AG20443 (cell line): Measurements from ENCODE around the gene FAM20C.

ENCODE experiments used
- DNase-seq: peaks from one replicate; pipeline ENCODE4 v3.0.0; 2012; ENCODE audit warnings: low spot score, mixed read lengths

Gene FAM20C

DNA sequence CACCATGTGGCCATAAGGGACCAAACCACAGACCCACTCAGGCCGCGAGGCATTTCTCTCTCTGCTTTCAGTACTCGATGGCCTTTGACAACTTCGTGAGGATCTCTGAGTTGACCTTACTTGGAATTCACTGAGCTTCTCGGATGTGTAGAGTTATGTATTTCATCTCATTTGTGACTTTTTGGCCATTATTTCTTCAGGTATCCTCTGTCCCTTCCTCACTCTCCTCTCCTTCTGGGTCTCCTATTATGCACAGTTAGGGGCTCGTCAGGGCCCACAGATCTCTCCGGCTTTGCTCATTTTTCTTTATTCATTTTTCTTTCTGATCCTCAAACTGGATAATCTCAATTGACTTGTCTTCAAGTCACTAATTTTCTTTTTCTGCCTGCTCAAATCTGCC, 81.0 kb downstream of the FAM20C start:
- DNase-seq = no peak

DNA sequence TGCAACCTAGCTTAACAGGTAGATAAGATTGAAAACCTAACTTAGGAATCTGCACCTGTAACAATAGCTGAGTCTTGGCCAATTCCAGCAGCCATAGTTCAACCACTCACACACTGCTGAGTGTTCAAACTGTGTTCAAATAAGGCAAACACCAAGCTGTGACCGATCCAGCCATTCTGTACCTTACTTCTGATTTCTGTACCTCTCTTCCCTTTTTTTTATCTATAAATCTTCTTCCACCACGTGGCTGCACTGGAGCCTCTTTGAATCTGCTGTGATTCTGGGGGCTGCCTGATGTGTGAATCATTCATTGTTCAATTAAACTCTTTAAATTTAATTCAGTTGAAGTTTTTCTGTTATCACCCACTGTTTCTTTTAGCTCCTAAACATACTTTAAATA, 81.9 kb downstream of the FAM20C start:
- DNase-seq = no peak

DNA sequence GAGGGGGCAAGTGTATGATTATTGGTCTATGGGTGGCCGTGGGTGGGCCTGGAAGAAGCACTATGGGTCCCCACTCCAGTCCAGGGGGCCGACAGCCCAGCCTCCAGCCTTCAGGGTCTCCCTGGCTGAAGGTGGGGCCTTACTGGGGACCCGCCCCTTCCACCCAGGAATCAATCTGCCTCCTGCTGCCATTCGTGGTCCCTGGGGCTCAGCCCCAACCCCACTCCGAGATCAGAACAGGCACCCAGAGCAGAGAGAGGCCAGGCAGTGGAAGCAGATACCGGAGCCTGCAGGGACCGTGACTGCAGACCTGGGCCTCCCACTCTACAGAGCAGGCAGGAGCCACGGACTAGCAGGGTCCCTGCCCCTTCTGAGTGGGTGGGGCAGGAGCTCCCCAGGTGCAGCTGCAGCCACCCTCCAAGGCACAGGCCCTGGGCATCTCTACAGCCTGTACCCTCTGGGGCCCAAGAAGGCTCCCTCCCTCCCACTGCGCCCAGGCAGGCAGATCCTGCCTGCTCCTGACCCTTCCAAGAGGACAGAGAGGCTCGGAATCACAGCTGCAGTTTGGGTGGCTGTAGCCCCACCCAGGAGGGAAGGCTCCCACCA, 84.0 kb downstream of the FAM20C start:
- DNase-seq = no peak

DNA sequence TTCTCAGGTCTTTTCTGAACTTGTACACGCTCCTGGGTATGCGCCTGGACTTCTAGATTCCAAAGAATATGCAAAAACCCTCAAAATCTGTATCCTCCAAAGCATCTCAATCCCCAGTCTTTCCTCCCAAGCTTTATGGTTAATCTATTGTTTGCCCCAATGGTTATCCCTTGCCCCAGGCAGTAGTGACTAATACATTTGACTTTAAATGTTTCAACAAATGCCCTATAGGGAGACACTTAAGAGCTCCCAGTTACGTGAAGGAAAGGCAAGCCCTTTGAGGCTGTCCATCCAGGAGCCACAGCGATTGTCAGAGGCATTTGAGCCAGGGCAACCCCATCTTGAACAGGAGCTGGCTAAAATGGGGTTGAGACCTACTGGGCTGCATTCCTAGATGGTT, 84.9 kb downstream of the FAM20C start:
- no peak for DNase-seq

DNA sequence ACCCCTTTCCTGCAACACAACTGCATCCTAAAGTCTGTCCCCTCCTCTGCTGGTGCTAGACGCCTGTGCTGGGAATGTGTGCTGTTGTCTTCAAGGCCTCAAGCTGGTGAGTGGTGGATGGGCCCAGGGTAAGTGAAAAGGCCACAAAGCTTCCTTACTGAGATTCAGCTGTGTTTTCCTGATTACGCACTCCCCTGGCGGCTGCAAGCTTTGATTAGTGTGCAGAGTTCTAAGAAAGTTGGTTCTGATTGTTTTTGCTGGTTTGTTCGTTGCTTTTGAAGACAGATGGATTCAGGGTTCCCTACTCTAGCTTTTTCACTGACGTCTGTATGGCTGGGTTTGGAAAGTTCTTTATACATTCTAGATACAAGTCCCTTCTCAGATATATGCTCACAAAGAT, 85.7 kb downstream of the FAM20C start:
- DNase-seq = no peak

DNA sequence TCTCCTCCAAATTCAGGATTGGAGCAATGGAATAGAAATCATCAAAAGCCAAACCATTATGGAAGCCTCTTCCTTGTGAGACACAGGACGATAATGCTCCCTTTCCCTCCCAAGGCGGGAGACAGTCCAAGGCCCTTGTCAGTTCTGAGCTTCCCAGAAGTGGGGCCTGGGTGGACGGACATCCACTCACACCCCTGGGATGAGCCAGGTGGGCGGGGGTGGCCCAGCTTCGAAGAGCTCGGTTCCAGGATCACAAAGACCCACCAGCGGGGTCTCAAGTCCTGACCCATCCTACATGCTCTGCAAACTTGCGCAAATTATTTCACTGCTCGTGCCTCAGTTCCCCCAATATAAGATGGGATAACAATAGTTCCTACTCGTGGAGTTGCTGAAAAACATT, 87.5 kb downstream of the FAM20C start:
- DNase-seq = no peak

DNA sequence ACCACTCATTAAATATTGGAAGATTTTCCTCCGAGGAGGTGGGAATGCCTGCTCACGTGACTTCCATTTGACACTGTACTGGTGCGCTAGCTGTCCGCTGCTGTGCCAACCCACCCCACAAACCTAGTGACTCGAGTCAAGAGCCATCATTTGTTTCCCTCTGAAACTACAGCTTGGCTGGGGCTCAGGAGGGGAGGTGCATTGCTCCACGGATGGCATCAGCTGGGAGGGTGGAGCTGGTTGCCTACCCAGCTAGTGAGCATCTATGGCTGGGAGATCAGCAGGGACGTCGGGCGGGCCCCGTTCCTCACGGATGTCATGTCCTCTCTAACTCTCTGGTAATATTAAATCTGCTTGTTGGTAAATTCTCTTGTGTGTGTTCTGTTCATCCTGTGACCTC, 88.1 kb downstream of the FAM20C start:
- DNase-seq = no peak

DNA sequence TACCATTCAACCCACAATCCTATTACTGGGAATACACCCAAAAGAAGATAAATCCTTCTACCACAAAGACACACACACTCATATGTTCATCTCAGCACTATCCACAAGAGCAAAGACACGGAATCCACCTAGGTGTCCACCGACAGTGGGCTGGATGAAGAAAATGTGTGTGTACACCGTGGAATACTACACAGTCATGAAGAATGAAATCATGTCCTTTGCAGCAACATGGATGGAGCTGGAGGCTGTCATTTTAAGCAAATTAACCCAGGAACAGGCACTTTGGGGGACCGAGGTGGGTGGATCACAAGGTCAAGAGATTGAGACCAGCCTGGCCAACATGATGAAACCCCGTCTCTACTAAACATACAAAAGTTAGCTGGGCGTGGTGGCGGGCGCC, 89.3 kb downstream of the FAM20C start:
- DNase-seq = no peak

DNA sequence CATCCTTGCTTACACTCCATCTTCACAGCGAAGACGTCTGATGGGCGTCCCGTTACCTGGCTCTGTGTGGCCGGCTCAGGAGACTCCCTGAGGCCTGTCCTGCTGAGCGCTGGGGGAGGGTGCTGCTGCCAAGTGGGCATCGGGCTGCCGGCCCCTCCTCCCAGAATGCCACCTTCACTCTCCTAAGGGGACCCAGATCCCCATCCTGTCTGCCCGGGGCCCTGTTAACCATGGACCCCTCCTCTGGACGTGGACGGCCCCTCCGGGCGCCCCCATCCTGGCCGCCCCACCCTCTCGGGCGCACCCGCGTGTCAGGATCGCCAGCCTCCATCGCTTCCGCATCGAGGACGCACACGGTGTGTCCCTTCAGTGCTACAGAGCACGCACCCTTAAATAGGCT, 90.2 kb downstream of the FAM20C start:
- no peak for DNase-seq

DNA sequence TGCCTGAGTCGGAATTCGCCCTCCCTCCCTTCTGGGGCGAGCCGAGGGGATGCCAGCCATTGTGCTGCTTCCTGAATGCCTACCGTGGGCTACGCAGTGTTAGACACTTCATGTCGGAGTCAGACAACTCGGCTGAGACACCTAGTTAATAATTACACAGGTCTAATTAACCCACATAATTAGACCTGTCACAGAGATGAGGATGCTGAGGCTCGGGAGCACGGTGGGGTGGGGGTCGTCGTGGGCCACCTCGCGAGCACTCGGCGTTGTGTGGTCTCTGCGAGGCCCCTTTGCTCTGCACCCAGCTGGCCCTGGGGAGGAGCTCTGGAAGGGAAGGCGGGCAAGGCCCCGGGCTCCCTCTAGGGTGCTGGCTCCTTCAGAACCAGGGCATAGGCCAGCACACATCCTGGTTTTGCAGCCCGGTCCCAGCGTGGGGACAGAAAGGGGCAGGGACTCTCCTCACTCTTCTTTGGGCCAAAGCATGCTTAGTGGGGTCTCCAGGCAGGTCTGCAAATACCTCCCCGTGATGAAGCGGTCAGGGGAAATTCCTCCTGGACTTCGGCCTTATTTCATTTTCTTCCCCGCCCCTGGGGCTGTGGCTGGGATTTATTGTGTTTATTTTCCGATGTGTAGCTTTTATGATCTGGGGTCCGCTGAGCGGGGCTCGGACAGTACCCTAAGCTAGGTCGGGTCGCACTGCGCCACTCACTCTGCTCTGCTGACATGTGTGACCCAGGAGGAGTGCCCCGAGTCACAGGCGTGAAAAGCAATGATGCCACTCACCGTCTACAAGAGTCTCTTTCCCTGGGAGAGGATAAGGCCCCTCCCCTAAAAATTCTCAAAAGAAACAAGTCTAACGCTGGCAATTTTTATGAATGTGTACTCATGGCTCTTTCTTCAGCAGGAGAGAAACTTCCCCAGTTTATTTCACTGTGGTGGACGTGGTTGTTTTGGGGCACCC, 92.7 kb downstream of the FAM20C start:
- DNase-seq = no peak

DNA sequence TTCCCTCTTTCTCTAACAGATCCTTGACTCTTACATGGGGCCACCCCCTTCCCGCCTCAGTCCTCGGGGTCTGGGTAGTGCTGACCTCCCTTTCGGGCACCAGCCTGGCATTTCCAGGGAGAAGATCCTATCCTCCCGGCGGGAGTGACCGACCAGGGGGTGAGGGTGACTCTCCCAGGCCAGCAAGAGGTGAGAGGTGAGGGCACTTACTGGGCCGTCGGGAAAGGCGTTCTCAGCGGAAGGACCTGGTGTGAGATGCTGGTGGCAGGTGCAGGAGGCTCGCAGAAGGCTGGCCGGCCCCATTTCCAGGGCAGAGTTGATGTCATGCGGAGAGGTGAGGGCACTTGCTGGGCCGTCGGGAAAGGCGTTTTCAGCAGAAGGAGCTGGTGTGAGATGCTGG, 93.4 kb downstream of the FAM20C start:
- DNase-seq = no peak

DNA sequence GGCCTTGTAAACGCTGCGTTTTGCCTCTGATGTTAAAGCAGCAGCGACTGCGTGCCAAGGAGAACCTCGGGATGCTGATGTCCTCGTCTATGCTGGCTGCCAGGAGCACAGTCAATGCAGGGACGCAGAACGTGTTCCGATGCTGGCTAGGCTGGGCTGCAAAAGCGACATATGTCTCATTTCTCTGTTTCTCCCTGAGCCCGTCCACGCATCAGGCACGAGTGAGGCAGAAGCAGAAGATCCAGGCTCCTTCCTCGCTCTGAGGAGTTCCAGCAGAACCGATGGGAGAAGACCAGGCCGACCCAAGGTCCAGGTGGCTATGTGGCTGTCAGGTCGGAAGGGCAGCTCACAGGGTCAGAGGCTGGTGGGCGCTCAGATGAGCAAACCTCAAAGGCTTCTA, 93.9 kb downstream of the FAM20C start:
- no peak for DNase-seq

DNA sequence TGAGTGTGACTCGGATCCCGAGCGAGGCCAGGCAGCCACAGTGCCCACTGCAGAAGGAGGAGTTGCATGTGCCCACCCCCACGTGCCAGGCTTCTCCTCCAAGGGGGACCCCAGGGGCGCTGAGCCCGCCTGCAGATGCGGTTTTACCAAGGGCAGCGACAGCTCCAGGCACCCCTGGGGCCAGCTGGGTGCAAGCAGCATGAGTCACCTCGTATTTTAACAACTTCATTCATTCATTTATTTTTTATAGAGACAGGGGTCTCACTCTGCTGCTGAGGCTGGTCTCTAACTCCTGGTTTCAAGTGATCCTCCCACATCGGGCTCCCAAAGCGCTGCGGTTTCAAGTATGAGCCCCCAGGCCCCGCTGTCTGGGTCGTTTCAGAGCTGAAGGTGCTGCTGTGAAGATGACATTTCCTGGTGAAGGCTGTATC, 96.3 kb downstream of the FAM20C start:
- DNase-seq = no peak

DNA sequence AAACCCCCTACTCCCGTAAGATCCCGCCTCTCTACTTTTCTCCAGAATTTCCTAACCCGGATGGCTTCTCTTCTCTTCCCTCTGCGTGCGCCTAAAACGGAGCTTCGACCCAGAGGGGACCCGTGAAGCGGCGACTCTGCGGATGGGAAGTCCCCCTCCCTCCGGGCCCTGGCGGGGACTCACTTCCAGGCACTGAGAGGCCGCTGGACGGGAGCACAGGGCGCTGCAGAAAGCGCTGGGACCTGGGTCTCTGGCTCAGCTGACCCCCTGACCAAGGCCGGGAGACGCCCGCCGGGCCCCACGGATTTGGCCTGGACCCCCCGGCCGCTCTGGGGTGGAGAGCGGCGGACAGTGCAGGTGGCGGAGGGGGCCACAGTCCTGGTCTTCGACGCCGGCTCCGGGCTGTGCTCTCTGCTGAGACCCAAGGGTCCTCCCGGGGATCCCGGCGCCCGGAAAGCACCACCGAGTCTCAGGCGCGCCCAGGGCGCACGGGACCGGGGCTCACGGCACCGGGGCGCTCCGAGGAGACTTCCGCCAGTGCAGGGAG, 96.9 kb downstream of the FAM20C start:
- DNase-seq = no peak

DNA sequence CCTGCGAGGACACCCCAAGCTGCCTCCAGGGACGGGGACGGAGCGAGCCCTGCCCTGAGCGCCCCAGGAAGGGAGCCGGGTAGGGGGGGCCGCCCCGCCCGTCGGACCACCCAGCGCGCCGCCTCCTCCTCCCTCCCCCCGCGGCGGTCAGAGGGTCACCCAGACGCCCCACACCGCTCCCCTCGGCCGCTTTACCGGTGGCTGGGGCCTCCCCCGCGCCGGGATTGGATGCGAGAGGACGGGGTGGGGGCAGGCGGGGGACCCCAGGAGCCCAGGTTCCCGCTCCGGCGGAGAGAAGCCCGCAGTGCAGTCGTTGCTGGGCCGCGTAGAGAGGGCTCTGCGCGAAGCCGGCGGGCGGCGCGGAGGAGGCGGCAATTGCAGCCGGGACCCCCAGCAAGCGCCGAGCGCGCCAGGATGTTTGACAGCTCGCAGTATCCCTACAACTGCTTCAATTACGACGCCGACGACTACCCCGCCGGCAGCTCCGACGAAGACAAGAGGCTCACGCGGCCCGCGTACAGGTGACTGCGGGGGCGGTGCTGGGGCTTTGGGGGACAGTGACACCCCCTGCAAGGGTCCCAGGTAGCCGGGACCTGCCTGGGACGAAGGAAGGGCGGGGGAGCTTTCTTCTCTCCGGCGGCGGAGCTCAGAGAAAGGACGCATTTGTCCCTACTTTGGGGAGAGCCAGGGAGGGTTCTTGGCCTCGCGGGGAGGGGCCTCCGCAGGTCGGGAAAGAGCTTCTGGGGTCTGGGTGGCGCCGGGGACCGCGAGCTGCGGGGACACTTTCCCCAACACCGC, 97.6 kb downstream of the FAM20C start, which contains the start of gene FOXL3:
Gene FOXL3 (plus strand): TSS at position 415 of the 798 bp plus-strand sequence. CDS start 0 bp downstream, at position 415.
- DNase-seq = no peak

DNA sequence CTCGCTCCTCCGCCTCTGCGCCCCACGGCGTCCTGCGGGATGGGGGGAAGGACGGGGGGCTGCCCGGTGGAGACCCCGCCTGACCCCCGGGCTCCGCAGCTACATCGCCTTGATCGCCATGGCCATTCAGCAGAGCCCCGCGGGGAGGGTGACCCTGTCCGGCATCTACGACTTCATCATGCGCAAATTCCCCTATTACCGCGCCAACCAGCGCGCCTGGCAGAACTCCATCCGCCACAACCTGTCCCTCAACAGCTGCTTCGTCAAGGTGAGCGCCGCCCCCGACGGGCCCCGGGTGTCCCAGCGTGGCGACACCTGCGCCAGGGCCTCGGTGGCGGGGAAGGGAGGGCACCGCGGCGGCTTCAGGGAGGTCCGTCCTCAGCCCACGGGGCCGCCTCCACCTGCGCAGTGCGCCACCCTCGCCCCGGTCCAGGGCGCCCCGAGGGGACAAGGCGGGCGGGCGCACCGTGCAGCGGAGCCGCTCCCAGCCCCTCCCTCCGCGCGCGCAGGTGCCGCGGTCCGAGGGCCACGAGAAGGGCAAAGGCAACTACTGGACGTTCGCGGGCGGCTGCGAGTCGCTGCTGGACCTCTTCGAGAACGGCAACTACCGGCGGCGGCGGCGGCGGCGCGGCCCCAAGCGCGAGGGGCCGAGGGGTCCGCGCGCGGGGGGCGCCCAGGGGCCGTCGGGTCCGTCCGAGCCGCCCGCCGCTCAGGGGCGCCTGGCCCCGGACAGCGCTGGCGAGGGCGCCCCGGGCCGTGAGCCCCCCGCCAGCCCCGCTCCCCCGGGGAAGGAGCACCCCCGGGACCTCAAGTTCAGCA, 98.4 kb downstream of the FAM20C start:
- DNase-seq = no peak

DNA sequence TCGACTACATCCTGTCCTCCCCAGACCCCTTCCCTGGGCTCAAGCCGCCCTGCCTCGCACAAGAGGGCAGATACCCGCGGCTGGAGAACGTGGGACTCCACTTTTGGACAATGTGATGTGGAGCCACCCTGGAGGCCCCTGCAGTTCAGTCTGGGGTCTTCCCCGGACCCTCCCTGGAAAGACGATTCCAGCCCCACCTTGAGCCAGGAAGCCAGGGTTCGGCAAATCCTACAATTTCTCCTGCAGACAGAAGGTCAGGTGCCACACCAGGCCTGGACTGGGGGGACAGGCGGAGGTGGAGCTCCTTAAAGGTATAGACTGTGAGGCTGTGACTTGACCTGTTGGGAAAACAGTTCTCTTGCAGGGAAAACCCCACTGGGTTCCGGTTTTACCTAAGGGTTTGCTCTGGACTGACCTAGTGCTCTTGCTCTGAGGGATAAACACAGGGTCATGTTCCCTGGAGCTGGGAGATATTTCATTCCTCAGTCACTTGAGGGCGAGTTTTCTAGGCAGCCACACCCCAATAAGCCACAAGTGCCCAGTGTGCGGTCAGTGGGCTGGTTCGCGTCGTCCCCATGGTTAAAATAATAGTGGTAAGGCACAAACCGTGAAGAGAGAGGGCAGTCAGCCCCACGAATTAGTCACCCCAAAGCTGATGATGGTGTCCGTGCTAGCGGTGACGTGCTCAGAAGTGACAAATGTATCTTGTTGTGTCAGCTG, 99.2 kb downstream of the FAM20C start:
- DNase-seq = peak; percentile 73

DNA sequence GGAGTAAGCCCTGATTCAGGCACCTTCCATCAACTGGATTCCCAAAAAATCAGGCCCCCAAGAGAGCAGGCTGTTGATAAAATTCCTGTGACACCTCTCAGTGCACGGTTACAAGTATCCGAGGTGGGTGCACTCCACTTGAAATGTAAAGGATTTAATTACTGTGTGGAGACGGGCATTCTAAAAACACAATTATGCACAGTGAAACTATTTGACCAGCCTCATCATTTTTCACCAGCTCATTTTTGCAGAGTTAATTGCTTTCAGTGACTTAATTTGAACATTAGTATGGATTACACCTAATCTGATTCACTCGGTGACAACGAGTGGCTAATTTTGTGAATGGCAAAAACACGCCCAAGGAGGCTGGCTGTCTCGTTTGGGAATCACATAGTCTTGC, 99.9 kb downstream of the FAM20C start:
- no peak for DNase-seq

DNA sequence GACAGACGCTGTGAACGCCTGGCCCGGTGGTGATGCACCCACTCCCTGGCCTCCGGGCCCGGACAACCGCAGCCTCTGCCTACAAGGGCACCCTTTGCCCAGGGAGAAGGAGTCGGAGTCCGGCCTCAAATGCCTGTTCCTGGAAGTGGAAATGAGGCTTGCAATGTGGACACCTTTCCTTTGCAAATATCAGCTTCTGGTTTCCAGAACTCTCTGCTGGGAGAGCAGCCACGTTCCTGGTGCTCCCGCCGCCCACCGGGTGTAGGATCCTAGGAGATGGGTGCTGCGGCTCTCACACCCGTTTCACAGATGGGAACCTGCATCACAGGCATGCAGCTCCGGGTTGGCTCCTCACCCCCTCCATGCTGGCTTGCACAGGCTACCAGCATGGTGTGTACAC, 100.5 kb downstream of the FAM20C start:
- no peak for DNase-seq

DNA sequence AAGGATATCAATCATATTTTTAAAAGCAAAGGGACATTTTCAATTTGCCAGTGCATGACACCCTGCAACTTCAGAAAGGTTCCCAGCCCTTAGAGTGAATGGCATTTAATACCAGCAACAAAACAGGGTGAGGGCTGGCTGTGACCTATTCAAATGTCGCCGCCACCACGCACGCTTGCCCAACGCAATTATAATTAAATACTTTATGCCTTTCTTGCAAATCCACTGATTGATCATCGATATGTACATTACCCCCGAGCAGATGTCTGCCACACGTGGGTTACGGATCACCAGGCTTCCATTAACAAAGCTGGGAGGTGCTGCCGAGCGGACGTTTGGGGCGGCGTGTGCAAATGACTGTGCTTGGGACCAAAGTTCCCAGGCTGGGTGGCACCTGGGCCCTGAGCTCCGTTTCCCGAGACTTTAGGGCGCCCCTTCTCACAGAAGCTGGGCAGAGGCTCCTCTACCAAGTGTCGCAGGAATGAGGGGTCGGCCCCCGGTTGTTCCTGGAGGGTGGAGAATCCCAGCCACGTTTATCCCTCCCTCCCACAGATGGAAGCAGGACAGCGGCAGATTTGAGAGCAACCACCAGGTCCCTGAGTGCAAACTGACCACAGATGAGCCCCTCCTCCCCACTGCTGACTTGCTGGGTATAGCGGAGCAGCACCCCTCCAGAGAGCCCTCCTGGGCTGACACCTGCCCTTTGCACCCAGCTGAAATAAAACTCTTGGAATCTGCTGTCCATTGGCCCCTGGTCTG, 101.5 kb downstream of the FAM20C start:
- no peak for DNase-seq
